HG02798 (cell line): ENCODE data around the gene TAB3.

Experiments
- ATAC-seq: cut with Tn5 transposase; IDR thresholded peaks from one replicate; pipeline ENCODE4 v1.9.1; 2021; ENCODE audit warnings: mild to moderate bottlenecking; ENCODE audit not compliant: unreplicated experiment, poor library complexity

TAB3 gene

DNA sequence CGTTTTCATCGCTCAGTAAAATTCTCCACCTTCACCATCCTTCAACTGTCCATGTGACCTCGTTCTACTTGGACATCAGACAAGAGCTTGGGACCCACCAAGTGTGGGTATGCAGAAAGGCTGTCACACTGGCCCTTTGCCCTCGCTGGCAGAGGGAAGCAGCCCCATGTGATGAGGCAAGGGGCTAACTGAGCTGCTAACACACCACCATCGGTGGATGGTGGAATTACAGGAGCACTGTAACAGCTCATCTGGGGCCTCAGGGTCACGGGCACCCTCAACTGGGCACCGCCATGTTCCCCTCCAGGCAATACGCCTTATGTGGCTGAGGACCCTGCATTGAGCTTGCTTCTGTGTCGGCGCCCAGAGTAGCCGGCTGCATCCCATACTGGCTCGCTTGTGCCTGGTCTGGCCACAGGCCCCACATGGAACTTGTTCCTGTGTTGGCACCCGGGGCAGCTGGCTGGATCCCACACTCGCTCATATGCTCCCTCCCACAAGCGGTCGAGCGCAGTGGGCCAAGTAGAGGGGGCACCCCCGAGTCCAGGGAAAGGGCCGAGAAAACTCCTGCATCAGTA lies 109.5 kb downstream of the TAB3 start:
- no peak for ATAC-seq

DNA sequence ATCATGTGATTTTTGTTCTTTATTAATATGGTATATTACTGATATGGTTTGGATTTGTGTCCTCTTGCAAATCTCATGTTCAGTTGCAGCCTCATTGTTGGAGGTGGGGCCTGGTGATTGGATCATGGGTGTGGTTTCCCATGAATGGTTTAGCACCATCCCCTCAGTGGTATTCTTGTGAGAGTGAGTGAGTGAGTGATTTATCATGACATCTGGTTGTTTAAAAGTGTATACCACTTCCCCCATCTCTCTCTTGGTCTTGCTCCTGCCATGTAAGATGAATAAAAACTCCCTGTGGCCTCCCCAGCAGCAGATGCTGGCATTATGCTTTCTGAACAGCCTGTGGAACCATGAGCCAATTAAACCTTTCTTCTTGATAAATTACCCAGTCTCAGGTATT lies 111.5 kb downstream of the TAB3 start:
- ATAC-seq = no peak
